HG02884 (cell line): ENCODE data around the gene MDH2.
"Not testable (repeated sequence)": the region's sequence is repeated elsewhere in the genome, so short reads cannot be mapped to it uniquely, and the experiment has no call there.

Experiments
- ATAC-seq: cut with Tn5 transposase; IDR thresholded peaks from one replicate; pipeline ENCODE4 v1.9.1; 2021; ENCODE audit warnings: mild to moderate bottlenecking, moderate library complexity; ENCODE audit not compliant: unreplicated experiment

The MDH2 gene

GRCh38 chr7:76044375-76044865 lies 3.5 kb upstream of the MDH2 start:
- no peak for ATAC-seq

GRCh38 chr7:76047305-76047810 lies 548 bp upstream of the MDH2 start:
- ATAC-seq: no peak

GRCh38 chr7:76048668-76048988 lies 722 bp downstream of the MDH2 start:
- ATAC-seq: no peak

- no peak for ATAC-seq
Measured at GRCh38 chr7:76049295-76049694, 1.4 kb downstream of the MDH2 start.

- no peak for ATAC-seq
Measured at GRCh38 chr7:76050545-76050944, 2.6 kb downstream of the MDH2 start.

GRCh38 chr7:76051840-76052239 lies 3.9 kb downstream of the MDH2 start:
- no peak for ATAC-seq

GRCh38 chr7:76052681-76053080 lies 4.8 kb downstream of the MDH2 start:
- not testable (repeated sequence) for ATAC-seq

GRCh38 chr7:76053461-76053860 lies 5.6 kb downstream of the MDH2 start:
- ATAC-seq: no peak

- ATAC-seq: no peak
Measured at GRCh38 chr7:76054123-76055120, 6.5 kb downstream of the MDH2 start.

GRCh38 chr7:76056241-76056640 lies 8.3 kb downstream of the MDH2 start:
- ATAC-seq: no peak

- ATAC-seq: no peak
Measured at GRCh38 chr7:76057103-76057812, 9.4 kb downstream of the MDH2 start.

- ATAC-seq: no peak
Measured at GRCh38 chr7:76057813-76058145, 9.9 kb downstream of the MDH2 start.

- ATAC-seq: not testable (repeated sequence)
Measured at GRCh38 chr7:76058745-76059144, 10.8 kb downstream of the MDH2 start.

- no peak for ATAC-seq
Measured at GRCh38 chr7:76060842-76061241, 12.9 kb downstream of the MDH2 start.

GRCh38 chr7:76062254-76062653 lies 14.3 kb downstream of the MDH2 start:
- ATAC-seq: no peak

GRCh38 chr7:76063114-76063513 lies 15.2 kb downstream of the MDH2 start:
- ATAC-seq: no peak

GRCh38 chr7:76063525-76063924 lies 15.6 kb downstream of the MDH2 start:
- no peak for ATAC-seq

- no peak for ATAC-seq
Measured at GRCh38 chr7:76064208-76064970, 16.5 kb downstream of the MDH2 start.

- no peak for ATAC-seq
Measured at GRCh38 chr7:76065016-76065612, 17.2 kb downstream of the MDH2 start.

- ATAC-seq: no peak
Measured at GRCh38 chr7:76066716-76067503, 19.0 kb downstream of the MDH2 start.
